H1 (cell line): Measurements from ENCODE around the gene SEC63.

ENCODE experiments used
- EGR1 ChIP-seq: IDR thresholded peaks from 2 replicates; pipeline ENCODE4 v1.6.1; 2011; ENCODE audit warnings: low read depth, low read length, borderline replicate concordance
- POLR2A ChIP-seq, 2 experiments: IDR thresholded peaks; 1 replicate in 1 of 2; 2 replicates in 1 of 2; pipeline ENCODE4 v1.6.1; 2011; ENCODE audit warnings: low read depth in 2 of 2, low read length in 2 of 2, mild to moderate bottlenecking in 2 of 2; ENCODE audit errors: control extremely low read depth in 1 of 2
- POLR2AphosphoS5 ChIP-seq: IDR thresholded peaks from 2 replicates; pipeline ENCODE4 v1.6.1; 2011; ENCODE audit warnings: low read depth, low read length
- RFX5 ChIP-seq: IDR thresholded peaks from 2 replicates; pipeline ENCODE4 v1.6.1; 2011; ENCODE audit warnings: low read depth, low read length, improper control_type of control experiment, borderline replicate concordance
- SAP30 ChIP-seq: fragments of 300-600 bp; sonication (generic); IDR thresholded peaks from 2 replicates; pipeline ENCODE4 v1.7.1; 2012; ENCODE audit warnings: low read length, moderate library complexity, mild to moderate bottlenecking, inconsistent platforms; ENCODE audit not compliant: insufficient read depth, insufficient replicate concordance
- SP2 ChIP-seq: IDR thresholded peaks from 2 replicates; pipeline ENCODE4 v1.6.1; 2012; ENCODE audit warnings: mild to moderate bottlenecking, low read length, inconsistent platforms
- TCF12 ChIP-seq: IDR thresholded peaks from 2 replicates; pipeline ENCODE4 v1.6.1; 2011; ENCODE audit warnings: low read depth, mild to moderate bottlenecking, low read length
- TF ChIP-seq, protein P1 (sequence below), 3 experiments: IDR thresholded peaks; 1 replicate in 2 of 3; 2 replicates in 1 of 3; pipeline versions ENCODE4 v1.5.1 to v1.6.1; 2011; ENCODE audit warnings: low read length in 3 of 3, mild to moderate bottlenecking in 3 of 3, inconsistent platforms in 2 of 3, low read depth in 1 of 3, moderate library complexity in 1 of 3; ENCODE audit not compliant: insufficient read depth in 1 of 3; ENCODE audit errors: control extremely low read depth in 1 of 3
- TF ChIP-seq, protein P2 (sequence below): IDR thresholded peaks from 2 replicates; pipeline ENCODE4 v1.6.1; 2011; ENCODE audit warnings: low read depth, mild to moderate bottlenecking, low read length; ENCODE audit not compliant: insufficient read depth

DNA sequence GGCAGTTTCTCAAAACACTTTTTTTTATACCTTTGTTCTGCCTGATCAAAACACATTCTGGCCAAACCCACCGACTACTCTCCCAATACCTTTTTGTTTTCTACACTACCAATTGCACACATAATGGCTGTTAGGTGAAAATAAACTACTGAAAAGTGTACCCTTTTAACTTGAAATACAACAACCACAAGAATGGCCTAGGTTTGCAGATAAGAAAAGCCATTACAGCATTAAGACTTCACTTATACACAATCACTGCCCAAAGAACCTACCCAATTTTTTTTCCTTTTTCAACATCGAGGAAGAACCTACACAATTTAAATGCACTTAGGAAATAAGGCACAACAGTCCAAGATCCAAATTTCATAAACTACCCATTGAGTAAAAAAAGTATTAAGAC lies 1.8 kb downstream of the SEC63 start:
- TF ChIP-seq POLR2AphosphoS5 (no peak), TCF12 (no peak), EGR1 (no peak), RFX5 (no peak), SP2 (no peak), SAP30 (no peak), POLR2A (IDR thresholded peaks at IDR 0.05; ENCODE audit: control extremely low read depth in 1 of 2, low read depth in 2 of 2, low read length in 2 of 2) (no peak)
- TF ChIP-seq, protein P1, sequence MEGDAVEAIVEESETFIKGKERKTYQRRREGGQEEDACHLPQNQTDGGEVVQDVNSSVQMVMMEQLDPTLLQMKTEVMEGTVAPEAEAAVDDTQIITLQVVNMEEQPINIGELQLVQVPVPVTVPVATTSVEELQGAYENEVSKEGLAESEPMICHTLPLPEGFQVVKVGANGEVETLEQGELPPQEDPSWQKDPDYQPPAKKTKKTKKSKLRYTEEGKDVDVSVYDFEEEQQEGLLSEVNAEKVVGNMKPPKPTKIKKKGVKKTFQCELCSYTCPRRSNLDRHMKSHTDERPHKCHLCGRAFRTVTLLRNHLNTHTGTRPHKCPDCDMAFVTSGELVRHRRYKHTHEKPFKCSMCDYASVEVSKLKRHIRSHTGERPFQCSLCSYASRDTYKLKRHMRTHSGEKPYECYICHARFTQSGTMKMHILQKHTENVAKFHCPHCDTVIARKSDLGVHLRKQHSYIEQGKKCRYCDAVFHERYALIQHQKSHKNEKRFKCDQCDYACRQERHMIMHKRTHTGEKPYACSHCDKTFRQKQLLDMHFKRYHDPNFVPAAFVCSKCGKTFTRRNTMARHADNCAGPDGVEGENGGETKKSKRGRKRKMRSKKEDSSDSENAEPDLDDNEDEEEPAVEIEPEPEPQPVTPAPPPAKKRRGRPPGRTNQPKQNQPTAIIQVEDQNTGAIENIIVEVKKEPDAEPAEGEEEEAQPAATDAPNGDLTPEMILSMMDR (IDR thresholded peaks at IDR 0.05; ENCODE audit: control extremely low read depth in 1 of 3, insufficient read depth in 1 of 3, low read depth in 1 of 3, low read length in 3 of 3), result no peak
- TF ChIP-seq, protein P2, sequence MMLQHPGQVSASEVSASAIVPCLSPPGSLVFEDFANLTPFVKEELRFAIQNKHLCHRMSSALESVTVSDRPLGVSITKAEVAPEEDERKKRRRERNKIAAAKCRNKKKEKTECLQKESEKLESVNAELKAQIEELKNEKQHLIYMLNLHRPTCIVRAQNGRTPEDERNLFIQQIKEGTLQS, result no peak
